ENCODE results near the gene SLC39A9.

SLC39A9 gene

DNA sequence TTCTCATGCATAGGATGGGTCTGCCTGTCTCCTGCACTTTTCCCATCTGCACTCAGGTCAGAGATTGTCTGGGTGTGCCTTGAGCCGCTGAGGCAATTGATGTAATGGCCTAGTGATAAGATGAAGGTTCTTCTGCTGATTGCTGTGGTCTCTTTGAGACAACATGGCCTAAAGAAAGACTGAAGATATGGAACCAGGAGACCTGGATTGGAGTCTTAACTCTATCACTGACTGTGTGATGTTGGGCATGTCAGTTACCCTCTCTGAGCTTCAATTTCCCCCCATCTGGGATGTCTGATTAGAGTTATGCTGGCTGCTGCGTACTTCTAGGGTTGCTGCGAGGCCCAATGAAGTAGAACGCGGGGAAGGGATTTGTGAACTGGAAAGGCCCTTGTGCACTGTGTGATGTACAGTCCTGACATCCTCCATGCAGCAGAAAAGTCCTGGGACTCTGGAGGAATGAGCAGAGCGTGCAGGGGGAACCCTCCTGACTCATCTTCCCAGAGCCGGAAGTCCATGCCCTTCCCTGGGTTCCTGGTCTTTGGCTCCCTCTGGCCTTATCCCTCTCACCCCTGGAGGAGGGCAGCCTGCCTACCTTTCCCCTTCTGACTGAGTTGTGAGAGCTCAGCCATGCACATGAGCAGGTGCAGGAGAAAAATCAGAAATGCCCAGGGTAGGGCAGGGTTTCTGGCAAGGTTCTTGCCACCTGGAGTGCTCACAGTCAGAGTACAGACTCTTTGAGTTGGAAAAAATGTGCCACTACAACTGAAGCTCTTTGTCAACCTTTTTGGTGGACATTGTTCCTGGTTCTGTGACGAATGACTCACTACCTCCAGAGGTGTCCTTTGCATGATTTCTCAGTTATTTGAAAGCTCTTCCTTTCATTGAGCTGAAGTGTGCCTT is 107.1 kb downstream of the SLC39A9 start:
- DNase-seq: no peak

DNA sequence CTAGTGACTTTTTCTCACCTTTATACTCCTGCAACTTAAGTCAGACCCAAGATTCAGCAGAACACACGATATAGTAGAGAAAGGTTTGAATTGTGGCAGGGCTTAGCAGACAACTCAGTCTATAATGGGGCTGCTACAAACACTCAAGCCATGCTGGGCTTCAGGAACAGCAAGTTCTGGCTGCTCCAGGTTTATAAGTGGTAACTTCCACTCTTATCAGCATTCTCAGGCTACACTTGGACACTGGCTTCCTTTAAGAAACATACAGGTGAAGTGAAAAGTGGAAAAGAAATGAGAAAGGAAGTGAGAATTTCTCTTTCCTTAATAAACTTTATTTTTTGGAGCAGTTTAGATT is 107.7 kb downstream of the SLC39A9 start:
- DNase-seq: no peak

All from NCI-H82 (cell line).